IPS-NIHi7 (cell line): ENCODE data around the gene CAPN14.

Source experiments
- DNase-seq: peaks from one replicate; pipeline ENCODE4 v3.0.0; 2012; ENCODE audit warnings: mixed read lengths; ENCODE audit errors: extremely low spot score

CAPN14 gene

DNA sequence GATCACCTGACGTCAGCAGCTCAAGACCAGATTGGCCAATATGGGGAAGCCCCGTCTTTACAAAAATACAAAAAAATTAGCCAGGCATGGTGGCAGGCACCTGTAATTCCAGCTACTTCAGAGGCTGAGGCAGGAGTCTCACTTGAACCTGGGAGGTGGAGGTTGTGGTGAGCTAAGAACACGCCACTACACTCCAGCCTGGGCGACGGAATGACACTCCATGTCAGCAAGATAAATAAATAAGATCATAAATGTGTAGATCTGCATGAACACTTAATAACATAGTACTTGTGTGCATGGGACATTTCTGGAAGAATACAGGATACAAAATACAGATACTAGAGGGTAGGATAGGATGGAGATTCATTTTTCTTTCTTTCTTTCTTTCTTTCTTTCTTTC lies 25.7 kb upstream of the CAPN14 start:
- DNase-seq: no peak

DNA sequence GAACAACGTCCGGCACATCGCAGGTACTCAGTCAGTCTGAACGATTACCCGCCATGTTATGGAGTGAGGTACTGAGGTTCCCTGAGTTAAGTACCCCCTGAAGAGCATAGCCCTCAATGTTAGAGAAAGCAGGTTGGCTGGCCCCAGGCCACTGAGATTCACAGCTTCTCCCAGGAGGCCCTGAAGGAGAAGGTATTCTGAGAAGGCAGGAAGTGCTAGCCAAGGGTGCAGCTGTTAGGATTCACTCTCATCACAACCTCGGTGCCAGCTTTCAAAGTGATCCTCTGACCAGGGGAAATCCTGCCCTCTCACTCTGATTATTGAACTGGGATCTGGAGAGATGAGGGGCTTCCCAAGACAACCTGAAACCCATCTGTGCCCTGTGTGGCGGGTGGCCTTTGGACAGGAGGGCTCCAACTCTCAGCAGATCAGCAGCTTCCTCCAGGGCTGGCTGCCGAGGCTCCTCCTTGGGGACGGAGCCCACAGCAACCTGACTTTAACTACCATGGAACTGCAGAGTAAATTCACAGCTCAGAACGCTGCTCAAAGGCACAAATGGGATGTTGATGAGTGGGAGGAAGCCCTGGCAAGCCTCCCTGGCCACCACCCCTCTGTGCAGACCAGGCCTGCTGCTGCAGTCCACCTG lies 24.4 kb upstream of the CAPN14 start:
- DNase-seq: no peak

GRCh38 chr2:31240381-31241365 lies 23.4 kb upstream of the CAPN14 start:
- no peak for DNase-seq

DNA sequence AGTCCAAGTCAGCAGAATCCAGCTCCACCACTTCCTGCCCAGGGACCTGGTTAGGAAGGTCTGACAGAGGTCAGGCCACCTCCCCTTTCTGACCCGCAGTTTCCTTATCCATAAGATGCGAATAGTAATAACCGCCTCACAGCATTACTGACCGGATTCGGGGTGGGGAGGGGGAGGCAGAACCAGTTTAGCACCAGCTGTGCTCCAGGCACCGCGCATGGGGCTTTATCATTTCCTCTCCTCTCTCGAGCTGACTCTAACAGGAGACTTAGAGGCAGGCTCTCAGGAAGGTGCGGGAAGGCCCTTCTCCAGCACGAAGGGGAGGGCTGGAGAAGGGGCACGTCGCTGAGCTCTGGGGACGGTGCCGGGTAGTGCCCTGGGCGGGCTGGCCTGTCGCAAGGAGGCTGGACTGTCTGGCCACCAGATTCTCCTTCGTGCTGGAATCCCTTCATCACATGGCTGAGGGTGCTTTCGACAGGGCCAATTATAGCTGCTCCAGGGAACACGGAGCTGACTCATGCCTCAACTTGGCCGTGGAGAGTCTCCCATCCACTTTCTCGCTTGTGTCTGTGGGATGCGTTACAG lies 22.4 kb upstream of the CAPN14 start:
- DNase-seq: no peak

DNA sequence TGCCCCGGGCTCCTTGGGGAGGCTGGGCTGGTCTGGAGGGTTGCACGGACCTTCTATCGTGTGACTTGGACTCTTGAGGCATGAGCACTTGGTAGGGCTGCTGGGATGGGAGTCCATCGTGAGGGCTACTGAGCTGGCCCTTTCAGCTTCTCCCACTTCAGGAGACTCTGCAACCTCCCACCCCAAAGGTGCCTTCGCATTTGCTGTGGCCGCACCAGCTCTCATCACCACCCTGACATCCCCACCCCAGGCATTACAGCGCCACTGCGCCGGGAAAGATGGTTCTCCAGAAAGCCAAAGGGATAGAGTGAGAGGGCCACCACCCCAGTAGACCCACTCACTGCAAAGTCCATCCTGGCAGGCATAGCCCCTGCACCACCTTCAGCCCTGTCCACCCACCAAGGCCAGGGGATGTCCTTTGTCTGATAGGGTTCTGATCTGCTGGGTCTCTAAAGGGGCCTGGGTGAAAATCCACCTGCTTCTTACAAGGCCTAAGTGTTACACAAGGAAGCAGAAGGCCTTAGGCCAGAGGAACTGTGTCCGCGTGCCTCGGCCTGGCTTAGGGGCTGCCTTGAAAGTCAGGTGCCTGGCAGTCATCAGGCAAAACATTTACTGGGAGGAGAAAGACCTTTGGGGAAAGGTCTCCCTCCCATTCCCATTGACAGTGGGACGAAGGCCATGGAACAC lies 21.7 kb upstream of the CAPN14 start:
- DNase-seq: no peak

- DNase-seq: no peak
Observed at GRCh38 chr2:31238126-31238905, 21.0 kb upstream of the CAPN14 start.

DNA sequence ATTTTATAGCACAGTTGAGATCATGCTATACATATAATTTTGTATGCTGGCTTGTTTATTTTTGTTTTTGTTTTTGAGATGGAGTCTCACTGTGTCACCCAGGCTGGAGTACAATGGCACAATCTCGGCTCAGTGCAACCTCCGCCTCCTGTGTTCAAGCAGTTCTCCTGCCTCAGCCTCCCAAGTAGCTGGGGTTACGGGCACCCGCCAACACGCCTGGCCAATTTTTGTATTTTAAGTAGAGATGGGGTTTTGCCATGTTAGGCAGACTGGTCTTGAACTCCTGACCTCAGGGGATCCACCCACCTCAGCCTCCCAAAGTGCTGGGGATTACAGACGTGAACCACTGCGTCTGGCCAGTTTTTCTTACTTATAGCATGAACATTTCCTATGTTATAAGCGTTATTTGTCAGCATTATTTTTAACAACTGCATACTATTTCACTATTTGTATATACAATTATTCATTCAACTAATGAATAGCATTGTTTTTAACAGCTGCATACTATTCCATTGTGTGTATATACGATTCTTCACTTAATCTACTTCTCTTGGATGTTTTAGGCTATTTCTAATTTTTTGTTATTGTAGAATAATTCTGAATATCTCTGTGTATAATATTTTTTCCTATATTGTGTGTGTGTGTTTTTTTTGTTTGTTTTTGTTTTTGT lies 20.2 kb upstream of the CAPN14 start:
- DNase-seq: no peak

GRCh38 chr2:31236433-31237205 lies 19.3 kb upstream of the CAPN14 start:
- no peak for DNase-seq

- DNase-seq: no peak
Observed at GRCh38 chr2:31235504-31235902, 18.2 kb upstream of the CAPN14 start.

DNA sequence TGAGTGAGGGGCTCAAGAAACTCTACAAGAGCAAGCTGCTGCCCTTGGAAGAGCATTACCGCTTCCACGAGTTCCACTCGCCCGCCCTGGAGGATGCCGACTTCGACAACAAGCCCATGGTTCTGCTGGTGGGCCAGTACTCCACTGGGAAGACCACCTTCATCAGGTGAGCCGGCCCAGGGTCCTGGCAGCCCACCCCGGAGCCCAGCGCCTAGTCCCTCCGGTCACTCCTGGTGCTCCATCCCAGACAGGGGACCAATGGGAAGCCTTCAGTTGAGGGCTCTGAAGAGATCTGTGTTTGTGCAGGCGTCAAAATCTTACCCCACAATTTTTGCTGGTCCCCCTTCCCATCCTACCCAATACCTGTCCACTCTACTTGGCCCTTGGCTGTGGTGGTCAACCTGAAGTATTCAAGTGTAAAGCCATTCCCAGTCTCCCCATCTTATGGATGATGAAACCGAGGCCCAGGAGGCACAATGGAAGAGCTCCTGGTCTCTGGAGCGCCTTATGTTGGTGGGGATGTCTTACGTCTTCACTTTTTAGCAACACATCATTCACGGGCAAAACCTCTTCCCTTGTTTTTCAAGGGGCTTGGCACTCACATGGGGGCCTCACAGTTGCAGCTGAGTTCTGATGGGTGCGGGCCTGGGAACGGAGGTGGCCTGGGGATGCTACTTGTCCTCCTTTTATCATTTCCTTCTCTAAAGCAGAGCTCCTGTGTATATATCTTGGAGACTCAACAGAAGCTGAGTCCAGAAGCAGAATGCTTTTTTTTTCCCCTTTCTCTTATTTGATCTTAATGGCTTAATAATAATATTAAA lies 17.6 kb upstream of the CAPN14 start:
- DNase-seq: no peak

GRCh38 chr2:31233741-31234682 lies 16.7 kb upstream of the CAPN14 start, which contains the start of gene EHD3:
EHD3 (plus strand) TSS chr2:31234152; CDS start chr2:31234622, 470 bp downstream.
- peak; percentile 96 for DNase-seq

DNA sequence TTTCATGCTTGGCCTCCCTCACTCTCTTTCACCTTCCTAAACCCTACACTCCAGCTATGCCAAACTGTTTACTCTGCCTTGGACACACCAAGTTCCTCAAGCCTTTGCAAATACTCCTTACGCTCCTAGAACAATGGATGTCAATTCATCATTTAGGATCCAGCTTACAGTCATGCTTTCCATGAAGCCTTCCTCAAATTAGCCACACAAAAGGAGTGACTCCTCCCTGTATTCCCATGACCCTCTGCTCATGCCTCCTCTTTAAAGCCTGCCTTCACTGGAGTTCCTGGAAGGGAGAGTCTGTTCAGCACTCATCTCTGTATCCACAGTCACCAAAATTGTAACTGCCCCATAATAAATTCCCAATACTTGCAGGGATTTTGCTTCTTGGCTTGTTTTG lies 15.9 kb upstream of the CAPN14 start:
- DNase-seq: no peak

GRCh38 chr2:31232586-31232985 lies 15.3 kb upstream of the CAPN14 start:
- no peak for DNase-seq

DNA sequence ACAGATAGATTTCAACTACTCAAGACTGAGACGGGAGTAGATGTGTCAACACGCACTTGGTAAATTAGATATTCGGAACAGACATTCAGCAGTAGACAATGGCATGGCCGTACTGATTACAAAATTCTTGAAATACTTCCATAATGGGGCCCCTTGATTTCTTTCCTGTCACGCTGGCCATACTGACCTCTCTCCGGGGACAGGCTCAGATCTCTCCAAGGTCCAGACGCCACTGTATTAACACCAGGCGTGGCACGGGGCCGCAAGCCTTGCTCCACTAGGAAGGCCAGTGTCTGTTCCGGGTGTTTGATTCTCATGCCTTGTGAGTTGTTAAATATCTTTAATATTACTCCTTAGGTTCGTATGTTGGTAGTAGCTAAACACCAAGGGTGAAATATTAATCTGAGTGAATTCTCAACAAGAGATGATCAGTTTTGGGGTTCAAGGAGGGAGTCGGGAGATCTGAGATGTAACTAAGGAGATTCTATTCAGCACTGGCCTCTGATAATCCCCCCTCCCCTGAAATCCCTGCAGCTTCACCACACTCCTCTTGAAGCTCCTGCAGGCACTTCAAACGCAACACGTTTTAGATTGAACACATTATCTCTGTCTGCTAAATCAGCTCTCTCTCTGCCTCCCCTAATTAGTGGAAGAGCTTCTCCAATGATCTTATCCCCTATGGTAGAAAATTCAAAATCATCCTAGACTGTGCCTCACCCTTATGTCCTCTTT lies 14.4 kb upstream of the CAPN14 start:
- DNase-seq: no peak

GRCh38 chr2:31230751-31231150 lies 13.4 kb upstream of the CAPN14 start:
- DNase-seq: no peak

GRCh38 chr2:31228717-31229116 lies 11.4 kb upstream of the CAPN14 start:
- DNase-seq: no peak

DNA sequence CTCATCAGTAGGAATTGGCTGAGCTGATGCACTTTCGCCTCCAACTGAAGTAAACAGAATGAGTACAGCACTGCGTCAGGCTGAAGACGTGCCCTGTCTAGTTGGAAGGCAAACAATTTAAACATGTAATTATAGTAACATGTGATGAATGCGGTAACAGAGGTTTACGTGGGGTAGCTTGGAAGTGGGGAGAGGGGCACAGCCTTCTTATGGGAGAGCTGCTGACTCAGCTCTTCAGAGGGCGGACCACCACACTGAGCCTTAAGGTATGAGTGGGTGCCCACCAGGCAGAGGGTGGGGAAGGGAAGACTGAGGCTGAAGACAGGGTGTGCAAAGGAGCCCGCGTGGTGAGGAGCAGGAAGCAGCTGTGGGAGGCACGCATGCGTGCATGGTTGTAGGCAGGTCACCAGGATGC lies 10.4 kb upstream of the CAPN14 start:
- no peak for DNase-seq
